Adipocyte (in vitro differentiated cells): ENCODE measurements around the gene POU2F2.
A peak's percentile ranks its signal among the peaks of the same experiment; 100 is the strongest.

Experiments
- DNase-seq: peaks from one replicate; pipeline ENCODE4 v3.0.0-alpha.2; 2015; ENCODE audit warnings: low read depth
- H3K27me3 ChIP-seq: replicated peaks from 2 replicates; pipeline ENCODE4 v1.7.0; 2013; ENCODE audit warnings: mild to moderate bottlenecking, low read length, moderate library complexity; ENCODE audit not compliant: control insufficient read depth, insufficient read depth
- H3K36me3 ChIP-seq: 2 replicates; pipeline ENCODE4 v1.7.0; 2013; ENCODE audit warnings: low read length, mild to moderate bottlenecking, moderate library complexity; ENCODE audit not compliant: control insufficient read depth, insufficient read depth, severe bottlenecking
- H3K4me1 ChIP-seq: 2 replicates; pipeline ENCODE4 v1.7.0; 2013; ENCODE audit warnings: mild to moderate bottlenecking, low read length, moderate library complexity; ENCODE audit not compliant: control insufficient read depth, insufficient read depth
- H3K4me3 ChIP-seq: 2 replicates; pipeline ENCODE4 v1.7.0; 2013; ENCODE audit warnings: mild to moderate bottlenecking, low read length, moderate library complexity
- H3K9ac ChIP-seq: 2 replicates; pipeline ENCODE4 v1.7.0; 2013; ENCODE audit warnings: mild to moderate bottlenecking, low read length, moderate library complexity
- H3K9me3 ChIP-seq: 2 replicates; pipeline ENCODE4 v1.7.0; 2013; ENCODE audit warnings: mild to moderate bottlenecking, low read length, moderate library complexity; ENCODE audit not compliant: control insufficient read depth

The POU2F2 gene

DNA sequence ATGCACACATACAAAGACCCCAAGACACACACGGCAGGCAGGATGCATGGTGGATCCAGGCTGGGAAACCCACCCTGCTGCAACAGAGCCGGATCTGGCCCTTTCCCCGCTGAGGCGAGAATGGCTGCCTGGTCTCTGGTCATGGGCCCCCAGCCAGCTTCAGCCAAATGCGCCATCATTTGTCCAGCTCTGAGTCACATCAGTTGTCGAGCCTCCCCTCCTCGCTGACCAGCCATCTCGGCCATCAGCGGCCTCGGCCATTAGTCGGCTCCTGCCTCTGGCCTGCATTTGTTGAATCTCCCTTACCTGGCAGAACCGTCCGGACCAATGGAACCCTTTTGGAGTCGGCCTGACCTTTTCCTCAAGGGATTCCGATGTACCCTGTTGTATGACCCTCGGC is 38.5 kb upstream of the POU2F2 start:
- H3K4me3 ChIP-seq, result no peak overlapping the region
- no peak for DNase-seq
- H3K27me3 ChIP-seq, result peaks cover 68% of the 10 kb centered on the region
- no peak overlapping the region for H3K9ac ChIP-seq
- H3K4me1 ChIP-seq, result peaks cover 3% of the 10 kb centered on the region
- no peaks in the 10 kb centered on the region for H3K36me3 ChIP-seq
- no peaks in the 10 kb centered on the region for H3K9me3 ChIP-seq

DNA sequence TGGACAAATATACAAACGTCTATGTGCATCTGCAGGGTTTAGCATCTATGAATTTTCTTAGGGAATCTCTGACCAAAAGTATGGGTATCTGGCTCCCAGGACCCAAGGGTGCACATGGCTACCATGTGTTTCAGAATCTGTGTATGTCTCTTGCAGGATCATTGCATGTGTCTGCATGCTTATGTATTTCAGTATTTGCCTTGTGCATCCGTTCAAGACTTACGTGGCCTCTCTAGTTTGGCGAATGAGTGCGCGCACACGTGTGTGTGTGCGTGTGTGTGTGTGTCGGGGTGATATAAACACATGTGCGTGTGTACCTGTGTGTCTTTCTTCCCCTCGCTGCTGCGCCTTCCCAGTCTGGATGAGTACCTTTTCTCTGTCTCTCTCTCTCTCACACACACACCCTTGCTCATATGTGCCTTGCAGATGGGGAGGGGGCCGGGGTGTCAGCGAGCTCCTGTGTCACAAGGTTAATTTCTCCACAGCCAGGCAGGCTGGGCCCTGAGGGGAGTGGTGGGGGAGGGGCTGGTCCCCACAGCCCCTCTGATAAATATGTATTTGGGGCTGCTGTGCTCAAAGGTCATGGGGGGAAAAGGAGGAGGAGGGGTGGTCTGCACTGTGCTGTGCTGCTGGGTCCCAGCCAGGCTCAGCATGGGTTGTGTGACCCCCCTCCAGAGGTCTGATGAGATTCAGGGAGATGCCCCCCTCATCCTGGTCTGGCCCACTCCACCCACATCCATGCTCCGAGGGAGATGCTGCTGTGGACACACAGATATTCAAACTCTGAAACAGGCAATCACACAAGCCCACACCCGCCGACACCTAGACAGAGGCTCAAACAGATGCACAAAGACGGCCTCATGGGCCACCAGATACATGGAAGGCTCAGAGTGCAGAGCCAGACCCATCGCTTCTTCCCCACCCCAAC is 37.5 kb upstream of the POU2F2 start:
- Histone ChIP-seq H3K9ac (no peak overlapping the region), H3K9me3 (no peaks in the 10 kb centered on the region), H3K4me3 (no peak overlapping the region), H3K27me3 (peaks cover 68% of the 10 kb centered on the region), H3K4me1 (no peaks in the 10 kb centered on the region), H3K36me3 (no peaks in the 10 kb centered on the region)
- DNase-seq, result no peak

DNA sequence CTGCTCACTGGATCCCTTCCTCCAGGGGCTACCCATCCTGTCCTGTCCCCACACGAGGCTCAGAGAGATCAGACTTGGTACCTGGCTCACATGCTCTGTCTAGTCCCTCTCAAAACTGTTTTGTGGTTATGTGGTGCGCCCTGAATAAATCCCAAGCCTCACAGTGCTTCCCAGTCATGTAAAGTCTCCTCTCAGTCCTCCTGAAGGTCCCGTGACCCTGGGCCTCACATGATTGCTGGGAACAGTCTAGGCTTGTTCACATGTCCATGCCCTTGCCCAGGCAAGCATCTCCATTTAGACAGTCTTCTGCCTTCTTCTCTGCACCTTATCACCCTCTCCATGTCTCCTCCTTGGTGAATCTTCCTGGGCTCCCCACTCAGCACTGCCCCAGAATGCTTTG is 36.0 kb upstream of the POU2F2 start:
- Histone ChIP-seq H3K9me3 (no peaks in the 10 kb centered on the region), H3K4me3 (no peak overlapping the region), H3K9ac (no peak overlapping the region), H3K27me3 (peaks cover 59% of the 10 kb centered on the region), H3K36me3 (no peaks in the 10 kb centered on the region), H3K4me1 (no peaks in the 10 kb centered on the region)
- DNase-seq, result no peak

DNA sequence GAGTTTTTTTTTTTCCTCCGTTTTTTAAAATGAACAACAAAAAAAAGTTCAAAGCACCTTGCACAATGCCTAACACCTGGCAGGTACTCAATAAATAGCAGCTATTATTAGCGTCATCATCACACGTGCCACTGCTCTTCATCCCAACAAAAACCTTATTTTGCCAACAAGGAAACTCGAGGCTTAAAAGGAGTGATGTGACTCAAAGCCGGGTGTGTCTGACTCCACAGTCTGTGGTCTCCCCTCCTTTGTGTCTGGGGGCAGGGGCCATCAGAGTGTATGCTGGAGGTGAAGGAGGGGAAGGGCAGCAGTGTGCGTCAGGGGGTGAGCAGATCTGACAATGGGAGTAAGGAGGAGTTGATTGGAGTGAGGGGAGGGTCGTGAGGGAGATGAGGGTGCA is 34.1 kb upstream of the POU2F2 start:
- H3K4me1 ChIP-seq, result no peaks in the 10 kb centered on the region
- peaks cover 76% of the 10 kb centered on the region for H3K27me3 ChIP-seq
- no peaks in the 10 kb centered on the region for H3K9me3 ChIP-seq
- H3K4me3 ChIP-seq, result no peak overlapping the region
- no peak for DNase-seq
- no peak overlapping the region for H3K9ac ChIP-seq
- no peaks in the 10 kb centered on the region for H3K36me3 ChIP-seq

DNA sequence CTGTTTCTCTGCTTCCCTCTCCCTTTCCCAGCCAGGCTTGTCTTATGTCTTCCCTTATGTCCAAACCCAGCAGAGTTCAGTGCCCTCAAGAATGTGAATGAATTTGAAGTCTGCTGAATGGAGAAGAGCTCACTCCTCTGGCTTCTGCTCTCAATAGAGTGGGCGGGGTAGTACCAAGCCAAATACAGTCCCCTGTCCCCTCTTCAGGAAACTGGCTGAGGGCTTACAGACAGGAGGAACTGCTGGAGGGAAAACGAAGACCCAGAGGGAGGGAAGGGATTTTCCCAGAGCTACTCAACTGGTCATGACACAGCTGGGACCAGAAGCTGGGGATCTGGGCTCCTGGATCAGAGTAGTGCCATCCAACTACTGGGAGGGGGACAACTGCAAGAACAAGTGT is 32.9 kb upstream of the POU2F2 start:
- no peak for DNase-seq
- no peaks in the 10 kb centered on the region for H3K9me3 ChIP-seq
- H3K4me3 ChIP-seq, result no peak overlapping the region
- peaks cover 79% of the 10 kb centered on the region for H3K27me3 ChIP-seq
- no peaks in the 10 kb centered on the region for H3K36me3 ChIP-seq
- H3K4me1 ChIP-seq, result no peaks in the 10 kb centered on the region
- no peak overlapping the region for H3K9ac ChIP-seq

DNA sequence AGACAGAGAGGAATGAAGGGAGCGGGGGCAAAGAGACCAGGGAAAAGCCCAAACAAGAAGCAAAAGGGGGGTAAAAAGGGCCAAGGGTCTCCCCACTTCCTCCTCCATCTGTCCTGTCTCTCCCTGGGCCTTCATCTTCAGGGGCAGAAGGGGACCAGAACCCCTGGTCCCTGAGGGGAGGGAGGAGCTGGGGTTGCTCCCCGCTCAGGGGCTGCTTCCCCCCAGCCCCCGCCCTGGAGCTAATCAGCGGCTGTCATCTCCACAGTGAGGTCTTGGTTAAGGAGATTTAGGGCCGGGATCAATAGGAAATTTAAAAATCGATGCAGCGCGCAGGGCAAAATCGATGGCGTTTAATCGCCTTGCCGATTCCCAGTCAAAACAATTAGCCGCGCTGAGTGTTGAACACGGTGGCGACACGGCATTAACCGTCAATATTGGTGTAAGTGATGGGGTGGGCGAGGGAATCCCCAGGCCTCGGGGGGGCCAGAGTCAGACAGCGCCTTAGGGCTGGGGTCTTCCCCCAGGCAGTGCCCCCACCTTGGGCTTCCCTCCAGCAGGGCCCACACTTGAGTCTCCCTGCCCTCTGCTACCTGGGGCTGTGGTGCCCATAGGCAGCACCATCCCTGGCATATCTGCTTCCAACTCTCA is 29.5 kb upstream of the POU2F2 start:
- H3K36me3 ChIP-seq, result no peaks in the 10 kb centered on the region
- H3K9ac ChIP-seq, result no peak overlapping the region
- peaks cover 67% of the 10 kb centered on the region for H3K27me3 ChIP-seq
- H3K4me3 ChIP-seq, result no peak overlapping the region
- DNase-seq, result no peak
- H3K9me3 ChIP-seq, result no peaks in the 10 kb centered on the region
- peaks cover 16% of the 10 kb centered on the region for H3K4me1 ChIP-seq

DNA sequence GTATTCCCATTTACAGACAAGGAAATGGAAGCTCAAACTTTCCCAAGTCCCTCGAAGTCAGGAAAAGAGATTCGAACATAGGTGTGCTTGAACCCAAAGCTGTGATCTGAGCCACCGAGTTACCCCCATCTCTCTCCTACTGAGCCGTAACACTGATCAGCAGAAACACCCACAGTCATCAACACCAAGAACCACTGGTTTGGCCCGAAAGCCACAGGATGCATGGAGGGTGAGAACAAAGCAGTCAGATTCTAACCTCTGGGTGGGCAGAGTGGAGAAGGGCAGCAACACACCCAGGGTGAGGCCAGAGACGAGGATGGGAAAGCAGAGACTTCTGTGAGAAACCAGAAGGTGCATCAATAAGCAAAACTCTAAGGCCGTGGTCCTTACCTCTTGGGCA is 27.7 kb upstream of the POU2F2 start:
- Histone ChIP-seq H3K9me3 (no peaks in the 10 kb centered on the region), H3K36me3 (no peaks in the 10 kb centered on the region), H3K27me3 (peaks cover 72% of the 10 kb centered on the region), H3K4me1 (peaks cover 16% of the 10 kb centered on the region), H3K9ac (no peak overlapping the region), H3K4me3 (no peak overlapping the region)
- no peak for DNase-seq

DNA sequence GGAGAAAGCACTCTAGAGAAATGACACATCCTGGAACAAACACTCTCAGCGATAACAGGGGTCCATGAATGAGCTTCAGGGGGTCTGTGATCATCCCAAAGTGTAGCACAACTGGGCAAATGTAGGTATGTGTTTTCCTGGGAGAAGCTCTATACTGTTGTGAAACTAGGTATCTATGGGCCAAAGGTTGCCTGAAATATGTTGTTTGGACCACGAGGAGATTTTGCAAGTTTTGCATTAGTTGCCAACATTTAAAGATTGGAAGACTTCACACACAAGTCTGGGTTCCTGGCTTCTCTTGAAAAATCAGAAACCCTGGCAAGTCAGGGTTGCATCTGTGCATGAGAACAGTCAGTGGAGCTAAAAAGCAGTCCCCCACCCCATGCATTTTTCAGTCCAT is 26.7 kb upstream of the POU2F2 start:
- H3K36me3 ChIP-seq, result no peaks in the 10 kb centered on the region
- no peaks in the 10 kb centered on the region for H3K9me3 ChIP-seq
- no peak overlapping the region for H3K4me3 ChIP-seq
- peaks cover 80% of the 10 kb centered on the region for H3K27me3 ChIP-seq
- H3K9ac ChIP-seq, result no peak overlapping the region
- DNase-seq, result peak; percentile 30
- H3K4me1 ChIP-seq, result peaks cover 16% of the 10 kb centered on the region

DNA sequence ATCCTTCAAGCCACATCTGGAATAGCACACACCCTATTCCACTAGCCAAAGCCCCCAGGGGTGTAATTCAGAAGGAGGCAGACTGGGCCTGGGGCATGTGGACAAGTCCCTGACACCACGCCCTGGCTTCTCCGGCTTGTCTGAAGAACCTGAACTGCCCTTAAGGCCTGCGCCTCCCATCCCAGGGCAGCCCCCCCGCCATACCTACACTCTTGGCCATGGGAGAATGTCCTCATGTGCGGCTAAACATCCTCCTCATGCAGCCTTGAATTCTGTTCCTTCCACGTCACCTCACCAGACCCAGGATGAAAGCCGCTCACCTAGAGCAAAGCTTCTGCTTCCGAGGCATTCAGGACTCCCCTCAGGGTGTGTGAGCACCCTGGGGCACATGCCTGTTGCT is 24.3 kb upstream of the POU2F2 start:
- Histone ChIP-seq H3K4me1 (peaks cover 16% of the 10 kb centered on the region), H3K9ac (no peak overlapping the region), H3K27me3 (peaks cover 77% of the 10 kb centered on the region), H3K36me3 (no peaks in the 10 kb centered on the region), H3K9me3 (no peaks in the 10 kb centered on the region), H3K4me3 (no peak overlapping the region)
- no peak for DNase-seq

DNA sequence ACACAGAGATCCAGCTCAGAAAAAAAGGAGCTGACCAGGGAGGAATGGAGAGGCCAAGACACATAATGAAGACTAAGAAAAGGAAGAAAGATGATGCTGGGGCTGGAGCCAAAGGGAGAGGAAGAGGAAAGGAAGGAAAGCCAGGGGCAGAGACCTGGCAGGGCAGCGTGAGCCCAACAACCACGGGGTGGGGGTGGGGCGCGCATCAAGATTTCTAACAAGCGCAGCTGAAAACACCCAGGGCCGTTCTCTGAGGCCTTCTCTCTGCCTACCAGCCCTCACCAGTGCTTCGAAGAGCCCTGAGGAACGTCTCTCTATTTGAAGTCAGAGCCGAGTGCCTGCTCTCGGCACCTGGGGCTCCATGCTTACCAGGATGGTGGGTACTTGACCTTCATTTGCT is 23.6 kb upstream of the POU2F2 start:
- Histone ChIP-seq H3K9me3 (no peaks in the 10 kb centered on the region), H3K27me3 (peaks cover 74% of the 10 kb centered on the region), H3K4me1 (peaks cover 16% of the 10 kb centered on the region), H3K4me3 (no peak overlapping the region), H3K9ac (no peak overlapping the region), H3K36me3 (no peaks in the 10 kb centered on the region)
- DNase-seq, result no peak

DNA sequence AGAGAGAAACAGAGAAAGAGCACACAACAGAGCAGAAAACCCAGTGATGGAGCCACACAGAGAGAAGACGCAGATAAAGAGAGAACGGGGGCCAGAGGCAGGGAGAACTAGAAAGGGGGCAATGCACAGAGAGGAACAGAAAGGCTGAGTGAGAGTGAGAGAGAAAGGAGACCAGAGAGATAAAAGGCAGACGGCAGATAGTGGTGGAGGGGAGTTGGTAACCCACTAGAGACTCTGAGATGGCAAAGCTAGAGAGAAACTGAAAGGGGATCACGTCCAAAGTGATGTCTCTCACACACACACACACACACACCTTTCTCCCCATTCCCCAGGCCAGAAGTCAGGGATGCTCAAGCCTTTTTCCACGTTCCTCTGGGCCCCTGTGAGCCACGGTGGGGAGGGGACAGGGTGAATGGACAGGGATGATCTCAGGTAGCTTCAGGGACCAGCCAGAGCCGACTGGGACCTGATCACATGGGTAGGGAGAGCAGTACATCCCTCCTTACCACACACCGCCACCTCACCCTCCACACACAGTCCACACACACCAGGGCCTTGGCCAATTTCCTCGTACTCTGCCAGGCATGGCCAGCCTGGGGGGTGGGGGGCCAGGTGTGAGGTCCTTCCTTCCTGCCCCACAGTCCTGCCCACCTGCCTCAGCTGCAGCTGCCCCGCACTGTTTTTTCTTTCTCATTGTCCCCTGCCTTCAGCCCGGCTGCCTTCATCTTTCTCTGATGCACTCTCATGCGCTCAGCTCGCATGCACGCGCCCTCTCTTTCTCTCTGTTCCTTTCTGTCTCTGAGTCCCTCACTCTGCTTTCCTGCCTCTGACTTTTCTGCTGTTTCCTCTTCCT is 22.5 kb upstream of the POU2F2 start:
- H3K27me3 ChIP-seq, result peaks cover 68% of the 10 kb centered on the region
- H3K4me3 ChIP-seq, result no peak overlapping the region
- no peak overlapping the region for H3K9ac ChIP-seq
- peaks cover 16% of the 10 kb centered on the region for H3K4me1 ChIP-seq
- no peak for DNase-seq
- H3K9me3 ChIP-seq, result no peaks in the 10 kb centered on the region
- H3K36me3 ChIP-seq, result no peaks in the 10 kb centered on the region
